Thyroid gland (tissue), 4 donors: ENCODE measurements around the gene MAP2K2.

Experiments used
- POLR2A ChIP-seq, 2 donors: fragments of 450-650 bp; IDR thresholded peaks; one replicate each; pipeline ENCODE4 v1.6.1; 2017; ENCODE audit warnings: antibody characterized with exemption in 2 of 2, mild to moderate bottlenecking in 2 of 2, moderate library complexity in 1 of 2
- TF ChIP-seq, protein P1 (sequence below), 6 experiments: fragments of 200-600 bp in 3 of 6; fragments of 450-650 bp in 3 of 6; sonication (generic) in 3 of 6; IDR thresholded peaks; one replicate each; pipeline ENCODE4 v1.5.1; 2016 to 2019; ENCODE audit warnings: antibody characterized with exemption in 6 of 6, mild to moderate bottlenecking in 2 of 6, inconsistent platforms in 1 of 6, moderate library complexity in 1 of 6

DNA sequence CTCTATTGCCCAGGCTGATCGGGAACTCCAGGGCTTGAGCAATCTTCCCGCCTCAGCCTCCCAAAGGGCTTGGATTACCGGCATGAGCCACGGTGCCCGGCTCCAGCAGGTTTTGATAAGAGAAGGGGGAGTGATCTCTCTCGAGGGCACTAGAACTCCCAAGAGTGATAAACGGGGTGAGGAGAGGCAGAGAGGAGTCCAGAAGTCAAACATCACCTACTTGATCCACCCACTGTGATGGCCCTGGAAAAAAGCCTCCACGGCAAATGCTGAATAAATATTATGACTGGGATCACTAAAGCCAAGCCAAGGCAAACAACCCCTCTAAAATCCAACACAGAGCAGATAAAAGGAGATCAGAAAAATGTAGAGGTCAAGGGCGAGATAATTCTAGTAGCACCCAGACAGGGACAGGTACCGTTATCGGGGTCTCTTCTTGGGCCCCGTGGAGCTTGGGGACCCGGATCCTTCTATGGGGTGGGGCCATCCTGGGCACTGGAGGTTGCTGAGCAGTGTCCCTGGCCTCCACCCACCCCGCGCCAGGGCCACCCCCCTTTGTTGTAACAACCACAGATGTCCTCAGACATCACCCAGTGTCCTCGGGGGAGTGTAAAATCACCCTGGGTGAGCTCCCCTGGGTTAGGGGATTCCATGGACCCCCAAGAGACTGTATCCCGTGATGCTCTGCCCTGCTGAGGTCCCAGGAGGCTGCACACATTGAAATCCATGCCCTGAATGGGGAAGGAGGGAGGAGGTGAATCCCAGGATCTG is 25.8 kb upstream of the MAP2K2 start:
- no peak for TF ChIP-seq POLR2A (IDR thresholded peaks at IDR 0.05)
- TF ChIP-seq, protein P1, sequence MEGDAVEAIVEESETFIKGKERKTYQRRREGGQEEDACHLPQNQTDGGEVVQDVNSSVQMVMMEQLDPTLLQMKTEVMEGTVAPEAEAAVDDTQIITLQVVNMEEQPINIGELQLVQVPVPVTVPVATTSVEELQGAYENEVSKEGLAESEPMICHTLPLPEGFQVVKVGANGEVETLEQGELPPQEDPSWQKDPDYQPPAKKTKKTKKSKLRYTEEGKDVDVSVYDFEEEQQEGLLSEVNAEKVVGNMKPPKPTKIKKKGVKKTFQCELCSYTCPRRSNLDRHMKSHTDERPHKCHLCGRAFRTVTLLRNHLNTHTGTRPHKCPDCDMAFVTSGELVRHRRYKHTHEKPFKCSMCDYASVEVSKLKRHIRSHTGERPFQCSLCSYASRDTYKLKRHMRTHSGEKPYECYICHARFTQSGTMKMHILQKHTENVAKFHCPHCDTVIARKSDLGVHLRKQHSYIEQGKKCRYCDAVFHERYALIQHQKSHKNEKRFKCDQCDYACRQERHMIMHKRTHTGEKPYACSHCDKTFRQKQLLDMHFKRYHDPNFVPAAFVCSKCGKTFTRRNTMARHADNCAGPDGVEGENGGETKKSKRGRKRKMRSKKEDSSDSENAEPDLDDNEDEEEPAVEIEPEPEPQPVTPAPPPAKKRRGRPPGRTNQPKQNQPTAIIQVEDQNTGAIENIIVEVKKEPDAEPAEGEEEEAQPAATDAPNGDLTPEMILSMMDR (IDR thresholded peaks at IDR 0.05) = no peak
